GM23338 (cell line): ENCODE results near the gene SIRT1. TPM values are rescaled to one million over a fixed set of nuclear protein-coding genes. Genes with fewer than 3 reads are reported as not detected.
A peak's percentile ranks its signal among the peaks of the same experiment; 100 is the strongest.

Experiments
- ATAC-seq: fragments of 200-7000 bp; cut with Tn5 transposase; 3 replicates; pipeline ENCODE4 v1.9.1; 2020
- DNase-seq: peaks from one replicate; pipeline ENCODE4 v3.0.0-alpha.2; 2015; ENCODE audit warnings: low spot score
- H2AFZ ChIP-seq: fragments of 200-600 bp; sonication (generic); 2 replicates; pipeline ENCODE4 v1.8.0; 2016; ENCODE audit warnings: antibody characterized with exemption, mild to moderate bottlenecking, moderate library complexity
- H3F3A ChIP-seq: fragments of 200-600 bp; sonication (generic); replicated peaks from 2 replicates; pipeline ENCODE4 v1.8.0; 2017; ENCODE audit warnings: antibody characterized with exemption, mixed run types, low read depth
- H3K27ac ChIP-seq: fragments of 200-600 bp; sonication (generic); 2 replicates; pipeline ENCODE4 v1.6.1; 2016; ENCODE audit warnings: low read depth
- H3K27me3 ChIP-seq: fragments of 200-600 bp; sonication (generic); 2 replicates; pipeline ENCODE4 v1.8.0; 2016; ENCODE audit warnings: mild to moderate bottlenecking, mixed run types, moderate library complexity; ENCODE audit not compliant: insufficient read depth
- H3K36me3 ChIP-seq: fragments of 200-600 bp; sonication (generic); 2 replicates; pipeline ENCODE4 v1.8.0; 2016; ENCODE audit warnings: mild to moderate bottlenecking; ENCODE audit not compliant: insufficient read depth
- H3K4me1 ChIP-seq: fragments of 200-600 bp; sonication (generic); 2 replicates; pipeline ENCODE4 v1.8.0; 2016; ENCODE audit warnings: mild to moderate bottlenecking, moderate library complexity; ENCODE audit not compliant: insufficient read depth
- H3K4me2 ChIP-seq: fragments of 200-600 bp; sonication (generic); 2 replicates; pipeline ENCODE4 v1.7.1; 2017; ENCODE audit warnings: mixed run types
- H3K4me3 ChIP-seq: fragments of 200-600 bp; sonication (generic); 2 replicates; pipeline ENCODE4 v1.6.1; 2016; ENCODE audit warnings: mixed run types
- H3K79me2 ChIP-seq: fragments of 200-600 bp; sonication (generic); replicated peaks from 2 replicates; pipeline ENCODE4 v1.8.0; 2017; ENCODE audit warnings: mild to moderate bottlenecking; ENCODE audit not compliant: insufficient read depth
- H3K9me2 ChIP-seq: fragments of 200-600 bp; sonication (generic); 2 replicates; pipeline ENCODE4 v1.8.0; 2017; ENCODE audit not compliant: insufficient read depth
- H4K20me1 ChIP-seq: fragments of 200-600 bp; sonication (generic); replicated peaks from 2 replicates; pipeline ENCODE4 v1.8.0; 2017; ENCODE audit warnings: mild to moderate bottlenecking; ENCODE audit not compliant: insufficient read depth
- H3K27ac Mint-ChIP-seq: 2 replicates; pipeline ENCODE4 v1.8.0; 2020; ENCODE audit warnings: inconsistent platforms, mild to moderate bottlenecking, moderate library complexity, mixed read lengths
- H3K27me3 Mint-ChIP-seq: 3 replicates; pipeline ENCODE4 v1.8.0; 2022; ENCODE audit warnings: low read depth, mild to moderate bottlenecking, moderate library complexity, mixed read lengths, inconsistent platforms; ENCODE audit not compliant: insufficient read depth, poor library complexity
- H3K36me3 Mint-ChIP-seq: 3 replicates; pipeline ENCODE4 v1.8.0; 2021; ENCODE audit warnings: low read depth, mild to moderate bottlenecking, inconsistent platforms, moderate library complexity, mixed read lengths
- H3K4me1 Mint-ChIP-seq: 3 replicates; pipeline ENCODE4 v1.8.0; 2020; ENCODE audit warnings: mild to moderate bottlenecking, inconsistent platforms, mixed read lengths
- H3K4me3 Mint-ChIP-seq: 3 replicates; pipeline ENCODE4 v1.8.0; 2021; ENCODE audit warnings: moderate library complexity, mild to moderate bottlenecking, inconsistent platforms, mixed read lengths
- H3K9me3 Mint-ChIP-seq: 3 replicates; pipeline ENCODE4 v1.8.0; 2020; ENCODE audit warnings: moderate library complexity, mild to moderate bottlenecking, inconsistent platforms, mixed read lengths
- CTCF ChIP-seq, 2 experiments: fragments of 200-600 bp in 1 of 2; sonication (generic) in 1 of 2; conservative IDR thresholded peaks; 2 replicates each; pipeline versions ENCODE4 v1.5.1 to v1.6.1; 2016 to 2017; ENCODE audit warnings: antibody characterized with exemption in 2 of 2, low read depth in 2 of 2, mild to moderate bottlenecking in 2 of 2, moderate library complexity in 1 of 2
- ETS1 ChIP-seq: IDR thresholded peaks from 2 replicates; pipeline ENCODE4 v1.6.1; 2016; ENCODE audit warnings: antibody characterized with exemption
- JUNB ChIP-seq: IDR thresholded peaks from one replicate; pipeline ENCODE4 v1.6.1; 2016; ENCODE audit warnings: antibody characterized with exemption; ENCODE audit not compliant: unreplicated experiment
- NANOG ChIP-seq: IDR thresholded peaks from 2 replicates; pipeline ENCODE4 v1.6.1; 2016; ENCODE audit warnings: antibody characterized with exemption, borderline replicate concordance
- REST ChIP-seq: IDR thresholded peaks from one replicate; pipeline ENCODE4 v1.6.1; 2018; ENCODE audit warnings: antibody characterized with exemption; ENCODE audit not compliant: unreplicated experiment
- STAT1 ChIP-seq: IDR thresholded peaks from one replicate; pipeline ENCODE4 v1.6.1; 2016; ENCODE audit warnings: antibody characterized with exemption; ENCODE audit not compliant: unreplicated experiment
- ZNF114 ChIP-seq: fragments of 250-450 bp; sonication (Bioruptor Pico); IDR thresholded peaks from 2 replicates; pipeline ENCODE4 v1.5.0; 2020; ENCODE audit warnings: mild to moderate bottlenecking, moderate library complexity
- ZNF462 ChIP-seq: fragments of 250-450 bp; sonication (Bioruptor Pico); IDR thresholded peaks from 2 replicates; pipeline ENCODE4 v1.5.0; 2020; ENCODE audit warnings: mild to moderate bottlenecking, moderate library complexity
- polyA plus RNA-seq: library from polyadenylated mRNA; unstranded; fragments of >200 nt; fragmentation: Nextera tagmentation; extraction: Ambion mirVana; gene quantifications from 2 replicates; pipeline ENCODE4 v1.2.1, GENCODE V29; 2016
- total RNA-seq: library from RNA; depleted of rRNA; stranded (reverse); fragments of >200 nt; shearing (Covaris generic); gene quantifications from 2 replicates; pipeline ENCODE4 v1.2.3, GENCODE V29; 2014

SIRT1 gene
- total and polyA plus RNA-seq, 2 experiments from 2014 or later = 35.9 to 61.6 TPM

- TF ChIP-seq CTCF (conservative IDR thresholded peaks at IDR 0.05; ENCODE audit: low read depth in 2 of 2) (no peak), REST (no peak), JUNB (no peak), ZNF114 (CRISPR knock-in tag) (peak; percentile 68; the same call in 1 of the 2 replicates), NANOG (peak; percentile 74; the same call in 1 of the 2 replicates)
Measured at GRCh38 chr10:67861750-67862432, 22.6 kb upstream of the SIRT1 start (continued).

GRCh38 chr10:67863094-67863493, 21.4 kb upstream of the SIRT1 start:
- Mint-ChIP-seq H3K4me1 (peaks cover 28% of the 10 kb centered on the region), H3K4me3 (peak overlapping the region; percentile 10; the same call in 1 of the 3 replicates), H3K9me3 (no peaks in the 10 kb centered on the region), H3K36me3 (no peaks in the 10 kb centered on the region), H3K27ac (peak overlapping the region; percentile 68), H3K27me3 (peaks cover 5% of the 10 kb centered on the region)
- peak; percentile 12 for DNase-seq
- Histone ChIP-seq H2AFZ (no peak overlapping the region; the same call in 1 of the 2 replicates), H3K27ac (peak overlapping the region; percentile 93), H3K79me2 (peaks cover 19% of the 10 kb centered on the region; the same call in 1 of the 2 replicates), H3K4me2 (peak overlapping the region; percentile 68), H3K4me3 (peak overlapping the region; percentile 38), H4K20me1 (no peaks in the 10 kb centered on the region), H3K36me3 (no peaks in the 10 kb centered on the region), H3K4me1 (peaks cover 38% of the 10 kb centered on the region), H3F3A (peaks cover 30% of the 10 kb centered on the region), H3K9me2 (no peaks in the 10 kb centered on the region), H3K27me3 (no peaks in the 10 kb centered on the region)
- ATAC-seq = no peak
- TF ChIP-seq ZNF462 (no peak), CTCF (conservative IDR thresholded peaks at IDR 0.05; ENCODE audit: low read depth in 2 of 2) (no peak), STAT1 (no peak), NANOG (peak; percentile 65), ETS1 (peak; percentile 35; the same call in 1 of the 2 replicates), ZNF114 (CRISPR knock-in tag) (no peak)
